Activated T-helper 1 cell treated with anti-CD3 and anti-CD28 coated beads, Interleukin-2, amount 50 U/mL, for 16 hours (primary cell): ENCODE results near the gene TBX1.

Source experiments
- DNase-seq, 2 donors: peaks; one replicate each; pipeline ENCODE4 v3.0.0-alpha.2; 2020; ENCODE audit warnings: low read depth in 1 of 2, low spot score in 1 of 2

Gene TBX1

GRCh38 chr22:19751497-19752245 is 8.9 kb upstream of the TBX1 start:
- no peak for DNase-seq

- no peak for DNase-seq
Observed at GRCh38 chr22:19753090-19753842, 7.3 kb upstream of the TBX1 start.

DNA sequence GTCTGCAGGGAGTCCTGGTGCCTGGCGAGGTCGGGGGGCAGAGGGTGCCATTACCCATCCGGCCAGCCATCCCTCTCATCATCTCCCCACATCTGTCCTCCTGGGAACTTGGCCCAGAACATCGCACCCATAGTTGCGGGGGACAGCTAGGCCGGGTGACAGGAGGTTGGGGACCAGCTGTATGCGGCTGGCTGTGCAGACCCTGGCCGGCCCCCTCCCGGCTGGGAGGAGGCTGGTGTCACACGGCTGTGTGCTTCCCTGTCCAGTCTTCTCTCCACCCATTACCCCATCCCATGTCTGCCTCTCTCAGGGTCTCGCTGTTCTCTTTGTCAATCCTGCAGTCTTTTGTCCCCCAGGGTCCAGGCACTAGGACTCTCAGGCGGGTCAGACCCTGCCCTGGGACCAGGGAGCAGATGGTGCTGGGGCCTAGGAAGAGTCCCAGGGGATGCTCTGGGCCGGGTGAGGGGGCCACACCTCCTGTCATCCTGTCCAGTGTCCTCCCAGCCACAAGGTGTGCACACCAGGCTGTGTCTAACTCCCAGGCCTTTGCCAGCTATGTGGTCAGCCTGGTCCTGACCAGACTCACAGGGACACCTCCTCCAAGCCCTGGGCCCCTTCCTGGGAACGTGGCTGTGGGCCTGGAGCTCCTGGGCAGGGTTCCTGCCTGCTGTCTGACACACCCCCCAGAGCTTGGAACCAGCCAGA is 6.4 kb upstream of the TBX1 start:
- no peak for DNase-seq

GRCh38 chr22:19754701-19755144 is 5.9 kb upstream of the TBX1 start:
- no peak for DNase-seq

DNA sequence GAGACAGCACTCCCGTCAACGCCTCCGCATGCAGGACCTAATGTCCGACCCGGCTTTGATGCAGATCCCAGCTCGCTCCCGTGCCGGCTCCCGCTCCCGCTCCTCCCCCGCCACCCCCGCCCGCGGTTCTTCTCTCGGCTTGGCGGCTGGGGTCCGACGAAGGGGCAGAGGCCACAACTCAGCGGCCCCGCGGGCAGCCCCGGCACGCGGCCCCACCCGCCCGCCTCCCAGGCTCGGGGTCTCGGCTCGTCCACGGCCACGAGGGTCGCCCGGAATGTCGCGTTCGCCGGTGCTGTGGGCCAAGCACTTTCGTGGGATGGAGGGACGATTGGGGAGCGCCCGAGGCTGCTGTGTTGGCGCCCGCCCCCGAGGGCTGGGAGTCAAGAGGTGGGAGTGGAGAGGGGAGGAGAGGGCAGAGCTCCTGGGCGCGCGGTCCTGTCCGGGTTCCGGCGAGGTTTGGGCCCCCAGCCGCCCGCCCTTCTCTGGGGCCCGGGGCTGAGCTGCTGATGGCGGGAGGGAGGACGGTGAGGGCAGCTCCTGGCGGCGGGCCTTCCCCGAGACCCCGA is 5.3 kb upstream of the TBX1 start:
- DNase-seq: no peak

DNA sequence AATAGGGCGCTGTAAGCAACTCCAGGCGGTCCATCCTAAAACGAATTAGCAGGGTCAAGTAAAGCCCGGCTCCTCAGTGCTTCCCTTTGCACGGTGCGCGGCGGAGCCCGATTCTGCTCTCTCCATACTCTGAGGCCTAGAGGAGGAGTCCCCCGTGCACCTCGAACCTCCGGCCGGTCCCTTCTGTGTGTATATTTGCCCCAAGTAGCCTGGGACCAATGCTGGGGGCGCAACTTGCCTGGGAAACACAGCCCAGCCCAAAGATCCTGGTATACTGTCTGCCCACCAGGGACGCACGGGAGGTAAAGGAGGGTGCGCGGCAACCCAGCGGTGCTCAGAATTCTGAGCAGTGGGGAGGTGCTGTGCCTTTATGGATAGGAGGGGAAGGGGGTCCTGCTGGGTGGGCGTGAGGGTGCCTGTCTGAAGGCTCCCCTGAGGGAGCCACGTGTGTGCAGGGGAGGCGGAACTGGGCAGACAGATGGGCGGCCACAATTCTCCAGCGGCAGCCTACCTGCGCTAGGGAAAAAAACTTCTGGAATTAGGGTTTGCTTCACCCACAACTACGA is 4.8 kb upstream of the TBX1 start:
- DNase-seq: no peak

DNA sequence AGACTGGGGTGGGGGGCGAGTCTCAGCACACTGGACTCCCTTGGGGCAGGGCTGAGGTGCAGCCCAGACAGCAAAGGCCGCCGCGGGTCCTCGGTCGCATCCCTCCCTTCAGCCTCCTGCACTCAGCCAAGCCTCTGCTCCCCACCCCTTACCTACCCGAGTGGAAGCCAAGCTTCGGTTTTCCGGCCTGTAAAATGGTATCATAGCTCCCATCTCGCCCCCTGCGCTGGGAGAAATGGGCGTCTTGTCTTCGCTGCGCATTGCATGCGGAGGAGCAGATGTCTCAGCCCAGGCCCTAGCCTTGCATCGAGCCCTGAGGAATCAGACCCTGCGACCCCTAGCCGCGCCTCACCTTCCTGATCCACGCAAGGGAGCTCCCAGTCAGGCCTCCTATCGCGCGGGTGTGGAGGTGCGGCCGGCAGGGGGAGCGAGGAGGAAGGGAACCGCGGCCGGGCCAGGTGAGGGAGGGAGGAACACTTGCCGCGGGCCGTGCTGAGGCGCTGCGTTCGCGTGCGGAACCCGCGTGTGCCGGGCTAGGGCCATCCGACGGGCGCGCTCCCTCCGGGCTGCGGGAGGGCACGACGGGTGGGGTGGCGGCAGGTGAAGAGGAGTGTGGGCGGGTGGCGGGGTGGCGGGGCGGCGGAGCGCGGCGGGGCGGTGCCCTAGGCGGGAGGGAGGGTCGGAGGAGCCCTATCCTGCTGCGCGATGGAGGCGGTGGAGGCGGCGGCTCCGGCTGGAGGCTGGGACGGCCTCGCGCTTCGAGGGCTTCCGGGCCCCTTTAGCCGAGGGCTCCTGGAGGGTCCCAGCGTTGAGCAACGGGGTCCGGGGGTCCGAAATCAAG is 4.1 kb upstream of the TBX1 start:
- DNase-seq: peak; percentile 53 to 56

- no peak for DNase-seq
Observed at GRCh38 chr22:19757140-19757984, 3.2 kb upstream of the TBX1 start.

- DNase-seq: no peak
Observed at GRCh38 chr22:19757985-19758895, 2.3 kb upstream of the TBX1 start.

DNA sequence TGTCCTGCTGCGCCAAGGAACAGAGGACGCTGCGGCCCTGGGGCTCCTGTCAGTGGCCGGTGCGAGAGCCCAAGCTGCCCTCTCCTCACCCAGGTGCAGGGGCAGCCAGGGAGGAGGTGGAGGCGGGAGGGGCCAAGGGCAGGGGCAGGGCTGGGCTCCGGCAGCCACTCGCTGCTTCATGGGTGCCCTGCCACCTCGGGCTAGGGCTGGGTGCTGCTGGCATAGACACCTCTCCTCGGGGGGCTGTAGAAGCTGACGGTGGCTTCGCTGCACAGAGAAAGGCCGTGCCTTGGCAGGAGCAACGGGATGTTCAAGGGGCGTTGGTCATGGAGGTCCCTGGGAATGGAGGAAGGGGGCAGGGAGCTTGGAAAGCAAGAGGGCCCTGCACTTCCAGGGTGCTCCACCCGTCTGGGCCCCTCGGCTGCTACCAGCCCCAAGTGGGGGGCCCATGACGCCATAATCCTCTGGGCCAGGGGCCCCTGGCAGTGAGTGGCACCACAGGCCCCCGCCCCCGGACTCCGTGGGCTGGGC is 1.6 kb upstream of the TBX1 start:
- DNase-seq: no peak

- no peak for DNase-seq
Observed at GRCh38 chr22:19759427-19760057, 1.0 kb upstream of the TBX1 start.

- no peak for DNase-seq
Observed at GRCh38 chr22:19760951-19761724, 560 bp downstream of the TBX1 start.

DNA sequence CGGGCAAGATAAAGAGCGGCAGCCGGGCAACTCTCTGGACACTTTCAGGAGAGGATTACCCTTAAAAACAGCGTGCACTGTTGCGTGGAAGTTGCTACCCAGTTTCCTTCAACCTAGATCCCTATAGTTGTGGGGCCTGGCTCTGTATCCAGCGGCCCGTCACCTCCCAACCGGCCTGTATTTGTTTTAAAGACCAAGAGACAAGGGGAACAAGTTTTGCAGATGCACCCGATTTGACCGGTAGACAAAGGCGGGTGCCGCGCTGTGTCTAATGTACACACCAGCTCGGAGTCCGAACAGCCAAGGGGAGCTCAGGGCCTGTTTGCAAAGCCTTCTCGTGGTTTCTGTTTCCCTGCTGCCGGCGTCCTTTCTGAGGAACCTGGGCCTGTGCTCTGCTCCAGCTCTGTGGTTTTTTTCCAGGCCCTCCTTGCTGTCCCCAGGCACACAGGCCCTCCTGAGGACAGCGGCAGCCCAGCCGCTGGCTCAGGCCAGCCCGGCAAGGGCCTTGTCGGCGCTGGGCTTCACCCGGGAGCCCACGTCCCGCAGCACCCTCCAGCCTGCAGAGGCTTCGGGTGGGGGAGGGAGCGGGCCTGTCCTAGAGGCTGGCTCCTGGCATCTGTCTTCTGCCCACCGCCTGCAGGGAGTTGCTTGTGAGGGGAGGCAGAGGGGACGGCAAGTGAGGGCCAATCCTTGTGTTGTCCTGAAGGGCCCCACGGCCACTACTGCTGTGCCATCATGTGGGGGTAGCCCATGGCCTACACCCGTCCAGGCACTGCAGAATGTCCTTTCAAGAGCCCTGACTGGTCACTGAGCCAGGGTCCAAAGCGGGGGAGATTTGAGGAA is 1.4 kb downstream of the TBX1 start:
- no peak for DNase-seq

DNA sequence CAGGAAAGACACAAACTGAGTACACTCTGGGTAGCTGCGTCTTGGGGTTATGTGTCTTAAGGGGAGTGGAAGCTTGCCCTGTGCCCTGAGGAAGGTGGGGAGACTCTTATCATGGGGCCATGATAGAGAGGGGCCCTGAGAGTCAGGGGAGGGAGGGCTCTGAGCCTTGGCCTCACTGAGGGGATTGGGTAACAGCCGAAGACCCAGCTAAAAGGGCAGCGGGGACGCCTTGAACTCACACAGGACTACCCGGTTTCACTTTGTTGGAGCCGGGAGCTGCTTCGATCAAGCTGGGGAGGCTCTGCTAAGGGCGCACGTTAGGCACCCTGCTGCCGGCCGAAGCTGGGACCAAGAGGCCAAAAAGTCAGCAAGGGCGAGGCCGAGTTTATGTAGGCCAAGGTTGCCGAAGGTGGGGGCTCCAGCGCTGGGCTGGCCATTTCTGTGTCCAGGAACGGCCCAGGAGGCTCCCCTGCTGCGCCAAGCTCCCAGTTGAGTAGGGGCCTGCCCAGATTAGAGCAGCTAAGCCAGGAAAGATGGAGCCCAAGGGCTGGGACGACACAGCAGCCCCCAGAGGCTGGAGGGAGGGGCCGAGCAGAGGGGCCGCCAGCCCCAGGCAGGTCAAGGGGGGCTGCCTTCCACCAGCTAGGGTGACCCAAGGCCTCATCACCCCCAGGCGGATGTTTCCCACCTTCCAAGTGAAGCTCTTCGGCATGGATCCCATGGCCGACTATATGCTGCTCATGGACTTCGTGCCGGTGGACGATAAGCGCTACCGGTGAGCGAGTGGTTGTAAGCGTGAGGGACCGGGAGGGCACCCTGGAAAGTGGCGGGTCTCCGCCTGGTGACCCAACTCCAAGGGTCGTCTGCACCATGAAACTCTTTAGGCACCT is 2.2 kb downstream of the TBX1 start:
- no peak for DNase-seq
